Ovary (tissue), 9 donors: ENCODE data around the gene GRIK4. TPM values are rescaled to one million over a fixed set of nuclear protein-coding genes. Genes with fewer than 3 reads are reported as not detected.

Experiments
- DNase-seq, 5 donors: peaks; one replicate each; pipeline ENCODE4 v3.0.0-alpha.2; 2019 to 2020
- H3K27ac ChIP-seq, 2 donors: fragments of 200-600 bp; one replicate each; pipeline versions ENCODE4 v1.5.1 to v1.8.0; 2019 to 2022
- H3K27me3 ChIP-seq: fragments of 200-600 bp; one replicate; pipeline ENCODE4 v1.8.0; 2022
- H3K36me3 ChIP-seq: fragments of 200-600 bp; sonication (generic); one replicate; pipeline ENCODE4 v1.5.1; 2019
- H3K4me1 ChIP-seq: one replicate; pipeline ENCODE4 v1.8.1; 2013; ENCODE audit warnings: mild to moderate bottlenecking, moderate library complexity; ENCODE audit not compliant: insufficient read depth
- H3K4me3 ChIP-seq: fragments of 200-600 bp; sonication (generic); one replicate; pipeline ENCODE4 v1.5.1; 2017
- H3K9me3 ChIP-seq, 2 donors: fragments of 200-600 bp in 1 of 2; sonication (generic) in 1 of 2; one replicate each; pipeline versions ENCODE4 v1.5.1 to v1.8.1; 2013 to 2019; ENCODE audit warnings: mild to moderate bottlenecking in 1 of 2, moderate library complexity in 1 of 2
- CTCF ChIP-seq, 3 donors: fragments of 450-650 bp in 2 of 3; fragments of 200-600 bp in 1 of 3; IDR thresholded peaks; one replicate each; pipeline versions ENCODE4 v1.5.1 to v1.8.0; 2016 to 2022; ENCODE audit warnings: antibody characterized with exemption in 3 of 3, mild to moderate bottlenecking in 1 of 3
- EP300 ChIP-seq: sonication (generic); formaldehyde crosslinking; IDR thresholded peaks from one replicate; pipeline ENCODE4 v1.6.1; 2017; ENCODE audit warnings: antibody characterized with exemption
- POLR2A ChIP-seq: fragments of 450-650 bp; IDR thresholded peaks from one replicate; pipeline ENCODE4 v1.6.1; 2017; ENCODE audit warnings: antibody characterized with exemption, mild to moderate bottlenecking, moderate library complexity
- WGBS, 3 donors: extraction: QIAGEN DNeasy Blood & Tissue Kit in 1 of 3; methylation state at CpG; one replicate each; pipeline versions ENCODE4 v1.1.5 to v1.1.7; 2013 to 2017; 5-methylcytosine and 5-hydroxymethylcytosine counted together
- intact Hi-C, 4 donors: fragments of 100-400 bp; cut with DNase I; formaldehyde crosslinking; loops; one replicate each; pipeline versions ENCODE4 v1.11.0 to v1.15.1; 2022 to 2023
- polyA plus RNA-seq, 2 donors: library from polyadenylated mRNA; stranded (reverse); fragments of 200-250 nt in 1 of 2; fragments of 350-450 nt in 1 of 2; fragmentation: Illumina TruSeq in 1 of 2; extraction: RNeasy Lipid Tissue Mini Kit (QIAGEN cat#74804) in 1 of 2; gene quantifications; one replicate each; pipeline ENCODE4 v1.2.3, GENCODE V29; 2013 to 2014
- total RNA-seq, 7 donors: library from RNA; depleted of rRNA in 2 of 7; stranded (reverse); fragments of >200 nt in 2 of 7; fragmentation: NEBNext Ultra II Directional in 3 of 7; extraction: Animal tissue kit (Norgen Biotek cat#: 25700) in 3 of 7; gene quantifications; one replicate each; pipeline versions ENCODE4 v1.1.0 to v1.2.4, GENCODE V29; 2016 to 2023
- donor health status: DM: no; HTN: no; CAD: no; lungs with moderate emphysema.
- donor health status: DM: no; HTN: no; CAD: no.
- donor health status: Bipolar disorder and iron deficiency.
- donor health status: DM: yes; HTN: yes; CAD: no.
- donor health status: DM: no; HTN: no; CAD: no.
- donor health status: DM: yes; HTN: yes; CAD: no.

GRIK4 gene
- total and polyA plus RNA-seq, 9 donors, result 1.3 to 13.4 (median 2.3) TPM

- no peaks in the 10 kb centered on the region for H3K27me3 ChIP-seq
- no peak overlapping the region for H3K4me3 ChIP-seq
- WGBS, 3 donors, result 87 to 88% (median 88%) methylated on average over 11 of the region's 11 CpGs
- DNase-seq, result no peak
- no peaks in the 10 kb centered on the region for H3K9me3 ChIP-seq
- no peaks in the 10 kb centered on the region for H3K4me1 ChIP-seq
- no peak for TF ChIP-seq POLR2A
- TF ChIP-seq CTCF (IDR thresholded peaks at IDR 0.05), result no peak
- H3K27ac ChIP-seq, result no peak overlapping the region
- no peaks in the 10 kb centered on the region for H3K36me3 ChIP-seq
- intact Hi-C loops, result no loop called here
These were observed 324.2 kb downstream of the GRIK4 start for GRCh38 chr11:120835601-120836228.

GRCh38 chr11:120837696-120838095 lies 326.1 kb downstream of the GRIK4 start:
- no peaks in the 10 kb centered on the region for H3K27me3 ChIP-seq
- H3K4me3 ChIP-seq, result no peak overlapping the region
- H3K4me1 ChIP-seq, result no peaks in the 10 kb centered on the region
- no peaks in the 10 kb centered on the region for H3K36me3 ChIP-seq
- TF ChIP-seq CTCF (IDR thresholded peaks at IDR 0.05) (no peak), EP300 (no peak), POLR2A (no peak)
- H3K27ac ChIP-seq, result no peak overlapping the region
- DNase-seq, result no peak
- 66 to 80% (median 73%) methylated on average over 4 of the region's 4 CpGs for WGBS, 3 donors
- no peaks in the 10 kb centered on the region for H3K9me3 ChIP-seq
- intact Hi-C loops, result no loop called here

DNA sequence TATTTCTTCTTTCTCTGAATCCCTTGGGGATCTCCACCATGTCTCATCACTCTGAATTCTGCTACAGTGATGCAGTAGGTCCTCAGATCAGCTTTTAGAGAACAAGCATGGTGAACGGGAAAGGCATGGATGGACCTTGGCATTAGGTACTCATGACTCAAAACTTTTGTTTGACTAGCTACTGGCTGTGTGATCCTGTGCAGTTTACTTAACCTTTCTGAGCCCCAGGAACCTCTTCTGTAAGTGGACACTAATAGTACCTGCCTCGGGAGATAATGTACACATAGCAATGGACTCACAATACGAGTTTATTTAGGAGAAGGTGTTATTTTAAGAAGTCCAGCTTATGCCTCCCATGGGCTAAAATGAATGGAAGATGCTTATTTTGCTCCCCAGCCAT lies 327.7 kb downstream of the GRIK4 start:
- Histone ChIP-seq H3K27ac (no peak overlapping the region), H3K36me3 (no peaks in the 10 kb centered on the region), H3K9me3 (no peaks in the 10 kb centered on the region), H3K4me1 (no peaks in the 10 kb centered on the region), H3K27me3 (no peaks in the 10 kb centered on the region), H3K4me3 (no peak overlapping the region)
- WGBS, 3 donors, result 86 to 90% (median 90%) methylated on average over 3 of the region's 3 CpGs
- TF ChIP-seq POLR2A, result no peak
- intact Hi-C loops, result no loop called here
- DNase-seq, result no peak

DNA sequence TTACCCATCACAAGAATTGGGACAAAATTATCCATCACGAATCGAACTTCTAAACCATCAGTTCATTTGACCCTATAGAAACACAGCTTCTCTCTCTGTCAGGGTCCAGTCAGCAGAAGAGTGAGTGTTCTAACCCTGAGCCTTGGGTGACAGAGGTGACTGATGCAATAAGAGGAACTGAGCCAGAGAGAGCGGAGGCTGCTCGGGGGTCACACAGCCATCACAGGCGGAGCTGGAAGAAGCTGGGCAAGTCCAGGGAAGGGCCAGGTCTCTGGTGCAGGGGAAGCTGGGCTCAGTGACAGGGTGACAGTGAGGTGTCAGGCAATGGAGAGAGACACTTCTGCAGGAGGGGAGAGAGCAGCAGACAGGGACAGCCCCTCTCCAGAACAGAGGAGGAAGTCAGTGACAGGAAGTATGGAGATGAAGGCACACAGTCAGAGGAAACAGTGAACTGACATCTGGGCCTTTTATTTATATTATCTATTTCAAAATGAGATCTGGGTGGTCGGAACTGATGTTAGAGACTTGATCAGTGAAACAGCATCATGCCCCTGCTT lies 328.4 kb downstream of the GRIK4 start:
- WGBS, 3 donors, result 85 to 92% (median 86%) methylated on average over 6 of the region's 6 CpGs
- Histone ChIP-seq H3K27ac (no peak overlapping the region), H3K4me3 (no peak overlapping the region), H3K4me1 (no peaks in the 10 kb centered on the region), H3K36me3 (no peaks in the 10 kb centered on the region), H3K27me3 (no peaks in the 10 kb centered on the region), H3K9me3 (no peaks in the 10 kb centered on the region)
- DNase-seq, result no peak
- TF ChIP-seq CTCF (IDR thresholded peaks at IDR 0.05) (no peak), POLR2A (no peak), EP300 (no peak)
- intact Hi-C loops, result no loop called here

DNA sequence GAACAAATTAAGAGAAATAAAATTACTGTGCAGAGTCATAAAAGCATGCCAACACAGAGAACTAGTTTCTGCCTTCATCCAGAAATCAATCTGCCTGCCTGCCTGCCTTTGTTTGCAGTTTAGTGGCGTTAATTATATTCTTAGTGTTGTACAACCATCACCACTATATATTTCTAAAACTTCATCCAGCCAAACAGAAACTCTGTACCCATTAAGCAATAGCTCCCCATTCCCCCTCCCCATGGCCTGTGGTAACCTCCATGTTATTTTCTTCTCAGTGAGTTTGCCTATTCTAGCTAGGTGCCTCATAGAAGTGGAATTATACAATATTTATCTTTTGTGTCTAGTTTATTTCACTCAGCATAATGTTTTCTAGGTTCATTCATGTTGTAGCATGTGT lies 329.1 kb downstream of the GRIK4 start:
- WGBS, 3 donors, result 97 to 100% (median 98%) methylated on average over 1 of the region's 1 CpG
- H3K9me3 ChIP-seq, result no peaks in the 10 kb centered on the region
- H3K4me3 ChIP-seq, result no peak overlapping the region
- no peak overlapping the region for H3K27ac ChIP-seq
- DNase-seq, result no peak
- H3K36me3 ChIP-seq, result no peaks in the 10 kb centered on the region
- TF ChIP-seq EP300, result no peak
- no peak for TF ChIP-seq CTCF (IDR thresholded peaks at IDR 0.05)
- no peak for TF ChIP-seq POLR2A
- intact Hi-C loops, result no loop called here
- H3K27me3 ChIP-seq, result no peaks in the 10 kb centered on the region
- H3K4me1 ChIP-seq, result no peaks in the 10 kb centered on the region
